ENCODE measurements around the gene GPHN.
A peak's percentile ranks its signal among the peaks of the same experiment; 100 is the strongest.
"Not testable (repeated sequence)": the region's sequence is repeated elsewhere in the genome, so short reads cannot be mapped to it uniquely, and the experiment has no call there.

GPHN gene

DNA sequence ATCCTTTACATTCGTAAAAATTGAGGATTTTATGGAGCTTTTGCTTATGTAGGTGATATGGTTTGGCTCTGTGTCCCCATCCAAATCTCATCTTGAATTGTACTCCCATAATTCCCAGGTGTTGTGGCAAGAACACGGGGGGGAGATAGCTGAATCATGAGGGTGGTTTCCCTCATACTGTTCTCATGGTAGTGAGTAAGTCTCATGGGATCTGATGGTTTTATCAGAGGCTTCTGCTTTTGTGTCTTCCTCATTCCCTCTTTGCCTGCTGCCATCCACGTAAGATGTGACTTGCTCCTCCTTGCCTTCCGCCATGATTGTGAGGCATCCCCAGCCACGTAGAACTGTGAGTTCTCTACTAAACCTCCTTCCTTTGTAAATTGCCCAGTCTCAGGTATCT, 5.1 kb upstream of the GPHN start:
- FAIRE-seq = not testable (repeated sequence)

DNA sequence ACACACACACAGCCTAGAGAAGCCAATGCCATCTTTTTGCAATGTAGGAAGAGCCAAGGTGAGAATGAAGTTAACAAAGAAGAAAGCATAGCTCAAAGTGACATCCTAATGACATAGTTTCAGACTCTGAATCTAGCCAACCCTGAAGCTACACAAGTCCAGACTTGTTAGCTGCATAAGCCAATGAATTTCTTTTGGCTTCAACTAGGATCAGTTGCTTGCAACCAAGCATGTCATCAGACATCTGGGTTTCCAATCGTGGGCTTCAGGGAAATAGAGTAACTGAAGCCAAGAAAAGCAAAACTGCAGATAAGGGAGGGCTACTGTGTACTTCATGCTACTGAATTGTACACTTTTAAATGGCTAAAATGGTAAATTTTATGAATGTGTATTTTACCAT, 4.4 kb upstream of the GPHN start:
- no peak for FAIRE-seq

DNA sequence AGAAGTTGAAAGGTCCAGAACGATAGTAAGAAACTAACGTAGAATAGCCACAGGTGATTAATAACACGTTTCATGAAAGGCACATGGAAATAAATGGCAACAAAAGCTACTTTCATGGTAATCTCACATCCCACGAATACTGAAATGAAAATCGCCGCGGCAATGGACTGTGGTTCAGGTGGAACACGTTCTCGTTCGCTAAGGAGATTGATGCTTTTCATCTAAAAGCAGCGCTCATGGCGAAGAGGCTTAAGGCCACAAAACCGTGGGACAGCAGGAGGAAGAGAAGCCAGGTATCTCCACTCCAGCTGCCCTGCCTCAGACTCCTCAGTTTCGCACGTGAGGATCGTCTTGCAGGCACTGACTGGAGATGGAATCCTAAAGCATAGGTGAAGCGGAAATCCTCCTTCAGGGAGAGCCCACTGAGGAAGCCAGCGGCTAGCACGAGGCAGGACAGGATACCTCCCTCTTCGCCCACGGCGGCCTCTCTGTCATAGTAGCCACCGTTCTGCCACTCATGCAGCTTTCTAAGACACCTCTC, 696 bp upstream of the GPHN start:
- FAIRE-seq = no peak

DNA sequence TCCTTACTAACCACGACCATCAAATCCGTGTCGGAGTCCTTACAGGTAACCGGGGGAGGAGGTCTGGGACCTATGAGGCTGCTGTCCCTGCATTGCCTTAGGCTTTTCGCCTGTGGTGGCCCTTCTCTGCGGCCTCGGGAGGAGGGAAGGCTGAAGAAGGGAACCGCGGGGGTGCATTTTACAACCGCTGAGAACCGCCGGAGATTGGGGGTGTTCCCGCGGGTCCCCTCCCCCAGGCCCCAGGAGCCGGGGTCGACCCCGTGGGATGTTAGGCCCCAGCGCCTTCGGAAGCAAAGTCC, 549 bp downstream of the GPHN start:
- no peak for FAIRE-seq

DNA sequence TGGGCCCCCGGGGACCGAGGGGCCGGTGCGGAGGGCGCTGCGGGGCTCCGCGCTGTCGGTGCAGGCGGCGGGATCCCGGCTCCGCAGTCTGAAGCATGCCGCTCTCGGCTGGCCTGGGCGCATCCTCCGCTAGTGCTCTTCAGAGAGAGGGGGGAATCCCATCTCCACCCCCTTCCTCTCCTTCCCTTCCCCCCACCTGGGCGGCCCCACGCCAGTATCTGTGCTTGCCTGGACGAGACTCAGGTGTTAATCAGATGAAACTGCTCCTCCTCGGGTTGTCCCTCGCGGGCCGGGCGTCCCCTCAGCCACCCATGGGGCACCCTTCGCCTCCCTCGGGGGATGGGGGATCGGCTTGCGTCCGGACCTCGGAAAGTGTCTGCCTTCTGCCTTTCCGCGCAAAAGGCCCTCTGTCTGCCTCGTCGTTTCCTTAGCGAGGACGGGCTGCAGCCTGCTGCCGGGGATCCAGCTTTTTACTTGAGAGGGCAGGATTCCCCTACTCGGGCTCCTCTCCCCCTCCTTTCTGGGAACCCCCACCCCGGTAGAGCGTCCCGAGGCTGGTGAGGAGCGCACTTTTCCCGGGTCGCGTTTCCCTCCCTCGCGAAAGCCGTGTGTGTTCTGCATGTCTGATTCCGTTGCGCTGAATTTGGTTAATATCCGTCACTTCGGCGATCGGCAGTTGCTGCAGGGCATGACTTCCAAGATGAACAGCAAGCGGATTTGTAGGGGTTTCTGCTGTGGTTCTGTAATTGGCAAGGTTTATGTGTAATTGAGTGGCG, 1.1 kb downstream of the GPHN start:
- no peak for FAIRE-seq

DNA sequence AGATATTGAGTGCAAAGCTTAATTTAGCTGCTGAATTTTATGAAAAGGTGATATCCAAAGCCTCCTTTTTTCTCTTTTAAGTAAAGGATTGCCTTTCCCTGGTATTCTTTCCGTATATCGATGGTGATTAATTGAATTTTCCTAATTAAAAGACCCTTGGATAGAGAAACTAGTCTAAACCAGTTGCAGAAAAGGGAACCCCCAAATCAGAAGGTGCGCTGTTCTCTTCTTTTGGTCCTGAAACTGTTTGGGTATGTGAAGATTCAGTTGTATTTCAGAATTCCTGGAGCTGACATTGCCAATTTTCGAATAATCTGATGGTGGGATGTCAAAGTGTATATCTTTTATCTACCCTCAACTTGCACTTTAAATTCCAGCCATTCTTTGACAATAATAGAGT, 1.9 kb downstream of the GPHN start:
- no peak for FAIRE-seq

DNA sequence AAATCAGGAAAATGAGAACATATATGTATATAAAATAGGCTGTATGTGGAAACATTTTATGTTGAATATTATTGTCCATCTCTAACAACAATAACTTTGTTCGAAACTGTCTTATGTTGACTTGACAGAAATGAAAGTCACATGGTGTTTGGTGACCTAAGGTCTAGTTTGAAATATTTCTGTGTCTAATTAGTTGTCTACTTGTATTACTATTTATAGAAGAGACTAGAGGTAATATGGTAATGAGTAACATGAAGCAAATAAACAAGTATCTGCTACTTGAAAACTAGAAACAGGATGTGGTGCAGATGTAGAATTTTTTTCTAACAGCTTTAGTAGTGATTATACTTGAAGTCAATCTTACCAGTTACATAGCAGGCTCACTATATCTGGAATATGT, 3.9 kb downstream of the GPHN start:
- FAIRE-seq = no peak

DNA sequence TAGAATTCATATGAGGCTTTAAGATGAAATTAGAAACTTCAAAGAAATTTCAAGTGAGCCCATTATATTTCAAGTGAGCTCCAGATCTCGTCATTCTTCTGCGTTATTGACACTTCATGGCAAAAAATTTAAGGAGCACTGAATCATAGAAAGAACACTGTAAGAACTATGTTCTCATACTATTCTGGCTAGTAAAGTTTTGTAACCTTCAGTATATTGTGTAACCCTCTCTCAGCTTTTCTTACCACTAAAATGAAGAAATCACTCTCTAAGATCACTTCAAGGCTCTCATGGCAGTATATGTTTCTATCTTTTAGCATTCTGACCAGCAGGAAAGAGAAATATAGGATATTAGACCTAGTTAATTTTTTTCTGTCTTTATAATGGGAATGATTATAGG, 6.3 kb downstream of the GPHN start:
- no peak for FAIRE-seq

DNA sequence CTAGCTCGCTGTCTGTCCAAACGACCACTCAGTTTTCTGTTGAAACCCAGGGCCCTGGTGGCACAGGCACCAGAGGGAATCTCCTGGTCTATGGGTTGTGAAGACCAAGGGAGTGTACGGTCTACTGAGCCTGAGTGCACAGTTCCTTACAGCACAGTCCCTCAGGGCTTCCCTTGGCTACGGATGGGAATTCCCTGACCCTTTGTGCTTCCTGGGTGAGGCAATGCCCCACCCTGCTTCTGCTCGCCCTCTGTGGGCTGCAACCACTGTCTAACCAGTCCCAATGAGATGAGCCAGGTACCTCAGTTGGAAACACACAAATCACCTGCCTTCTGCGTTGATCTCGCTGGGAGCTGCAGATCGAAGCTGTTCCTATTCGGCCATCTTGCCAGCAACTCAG, 22.6 kb downstream of the GPHN start:
- FAIRE-seq = no peak

DNA sequence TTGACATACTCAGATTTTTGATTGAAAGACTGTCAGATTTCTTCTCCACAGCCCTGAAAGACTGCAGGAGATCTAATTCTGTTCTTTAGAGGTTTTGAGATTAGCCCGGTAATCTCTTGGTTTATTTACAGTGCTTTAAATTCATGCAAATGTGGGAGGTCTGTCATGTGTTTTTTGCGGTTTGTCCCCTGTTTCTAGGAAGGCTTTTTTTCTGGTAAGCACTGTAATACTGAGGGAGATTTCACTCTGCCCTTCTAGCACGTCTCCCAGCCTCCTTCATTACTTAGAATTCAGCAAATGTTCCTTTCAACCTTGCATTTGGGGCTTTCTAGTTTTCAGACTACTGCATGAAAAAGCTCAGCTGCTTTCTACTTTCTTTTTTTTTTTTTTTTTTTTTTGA, 31.1 kb downstream of the GPHN start:
- FAIRE-seq = no peak

DNA sequence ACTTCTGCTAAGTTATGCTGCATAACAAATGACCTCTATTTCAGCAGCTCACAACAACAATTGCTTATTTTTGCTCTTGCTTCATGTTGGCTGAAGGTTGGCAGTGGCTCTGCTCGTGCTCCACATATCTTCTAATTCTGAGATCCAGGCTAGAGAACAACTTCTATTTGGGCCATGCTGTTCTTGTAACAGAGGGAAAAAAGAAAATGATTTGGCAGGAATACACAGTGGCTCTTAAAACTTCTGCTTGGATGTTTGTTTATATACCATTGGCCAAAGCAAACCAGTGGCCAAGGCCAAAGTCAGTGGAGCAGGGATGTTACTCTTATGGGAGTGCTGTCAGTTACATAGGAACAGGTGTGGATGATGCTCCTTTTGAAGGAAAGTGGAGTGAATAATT, 32.1 kb downstream of the GPHN start:
- FAIRE-seq = no peak

DNA sequence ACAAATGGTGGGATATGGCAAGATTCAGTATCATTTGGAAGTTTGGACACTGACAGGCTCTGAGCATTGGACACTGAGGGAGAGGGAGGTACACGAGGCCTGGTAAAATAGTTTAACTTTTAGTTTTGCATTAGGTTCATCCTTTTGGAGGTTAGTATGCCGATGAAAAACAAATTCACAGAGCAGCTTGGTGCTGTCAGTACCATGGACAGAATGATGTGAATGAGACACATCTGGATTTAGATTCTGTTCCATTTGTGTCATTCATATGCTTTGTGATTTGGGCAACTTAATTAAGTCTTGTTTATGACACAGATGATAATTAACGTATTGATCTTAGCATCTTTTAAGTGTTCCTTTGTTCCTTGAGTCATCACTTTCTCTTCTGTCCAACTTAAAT, 33.7 kb downstream of the GPHN start:
- FAIRE-seq = no peak

DNA sequence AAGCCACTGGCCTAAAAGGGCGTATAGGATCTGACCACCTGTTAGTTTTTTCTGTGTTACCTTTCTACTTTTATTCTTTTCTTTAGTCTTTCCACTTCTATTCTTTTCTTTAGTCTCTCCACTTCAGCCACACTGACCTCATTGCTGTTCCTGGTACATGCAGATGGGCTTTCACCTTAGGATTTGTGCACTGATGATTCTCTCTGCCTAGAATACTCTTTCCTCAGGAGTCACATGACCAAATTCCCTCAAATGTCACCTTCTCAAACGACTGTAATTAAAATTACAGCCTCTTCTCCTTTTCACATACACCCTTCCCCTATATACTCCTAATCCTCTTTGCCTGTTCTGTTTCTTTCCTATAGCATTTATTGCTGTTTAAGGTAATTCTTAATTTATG, 36.0 kb downstream of the GPHN start:
- no peak for FAIRE-seq

DNA sequence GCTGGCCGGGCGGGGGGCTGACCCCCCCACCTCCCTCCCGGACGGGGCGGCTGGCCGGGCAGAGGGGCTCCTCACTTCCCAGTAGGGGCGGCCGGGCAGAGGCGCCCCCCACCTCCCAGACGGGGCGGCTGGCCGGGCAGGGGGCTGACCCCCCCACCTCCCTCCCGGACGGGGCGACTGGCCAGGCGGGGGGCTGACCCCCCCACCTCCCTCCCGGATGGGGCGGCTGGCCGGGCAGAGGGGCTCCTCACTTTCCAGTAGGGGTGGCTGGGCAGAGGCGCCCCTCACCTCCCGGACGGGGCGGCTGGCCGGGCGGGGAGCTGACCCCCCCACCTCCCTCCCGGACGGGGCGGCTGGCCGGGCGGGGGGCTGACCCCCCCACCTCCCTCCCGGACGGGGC, 37.2 kb downstream of the GPHN start:
- not testable (repeated sequence) for FAIRE-seq

DNA sequence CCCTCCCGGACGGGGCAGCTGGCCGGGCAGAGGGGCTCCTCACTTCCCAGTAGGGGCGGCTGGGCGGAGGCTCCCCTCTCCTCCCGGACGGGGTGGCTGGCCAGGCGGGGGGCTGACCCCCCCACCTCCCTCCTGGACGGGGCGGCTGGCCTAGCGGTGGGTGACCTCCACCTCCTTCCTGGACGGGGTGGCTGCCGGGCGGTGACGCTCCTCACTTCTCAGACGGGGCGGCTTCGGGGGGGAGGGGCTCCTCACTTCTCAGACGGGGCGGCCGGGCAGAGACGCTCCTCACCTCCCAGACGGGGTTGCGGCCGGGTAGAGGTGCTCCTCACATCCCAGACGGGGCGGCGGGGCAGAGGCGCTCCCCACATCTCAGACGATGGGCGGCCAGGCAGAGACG, 37.8 kb downstream of the GPHN start:
- FAIRE-seq = not testable (repeated sequence)

DNA sequence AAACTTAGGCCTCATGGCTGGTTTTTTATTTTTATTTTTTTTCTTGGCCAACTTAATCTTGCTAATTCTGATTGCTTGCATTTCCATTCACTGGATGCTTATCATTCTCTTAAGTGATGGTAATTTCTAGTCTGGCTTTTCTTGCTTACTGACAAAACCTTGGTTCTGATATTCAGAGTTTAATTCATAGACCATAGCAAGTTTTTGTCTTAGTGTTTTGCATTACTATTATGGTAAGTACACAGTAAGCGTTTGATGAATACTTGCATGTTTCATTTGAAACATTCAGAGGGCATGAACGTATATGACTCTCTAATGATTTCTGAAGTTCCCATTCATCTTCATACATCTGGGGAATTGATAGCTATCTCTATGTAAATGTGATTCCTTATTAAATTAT, 55.8 kb downstream of the GPHN start:
- no peak for FAIRE-seq

DNA sequence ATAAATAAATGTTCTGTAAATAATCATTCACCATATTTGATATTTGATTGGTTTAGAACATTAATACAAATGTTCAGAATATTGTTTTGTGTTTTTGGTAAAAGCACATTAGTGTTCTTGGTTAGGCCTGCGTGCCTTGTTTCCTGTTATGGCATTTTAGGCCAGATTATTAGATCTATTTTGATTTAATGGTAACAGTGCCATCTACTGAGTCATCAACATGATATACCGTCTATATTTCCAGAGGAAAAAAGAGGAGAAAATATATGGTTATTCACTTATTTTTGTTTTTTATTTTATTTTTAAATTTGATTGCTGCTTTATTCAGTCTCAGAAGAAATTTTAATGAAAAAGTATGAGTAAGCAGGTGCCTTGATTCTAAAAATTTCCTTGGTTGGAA, 60.3 kb downstream of the GPHN start:
- no peak for FAIRE-seq

DNA sequence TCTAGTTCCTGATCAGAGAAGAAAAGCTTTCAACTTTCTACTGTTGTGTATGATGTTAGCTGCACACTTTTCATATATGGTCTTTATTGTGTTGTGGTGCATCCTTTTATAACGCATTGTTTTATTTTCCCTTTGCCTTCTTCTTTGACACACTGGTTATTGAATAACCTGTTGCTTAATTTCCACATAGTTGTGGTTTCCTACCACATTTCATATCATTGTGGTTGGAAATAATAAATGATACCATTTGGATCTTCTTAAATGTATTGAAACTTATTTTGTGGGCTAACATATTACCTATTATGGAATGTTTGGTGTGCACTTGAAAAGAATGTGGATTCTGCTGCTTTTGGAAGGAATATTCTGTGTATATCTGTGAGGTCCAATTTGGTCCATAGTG, 64.9 kb downstream of the GPHN start:
- no peak for FAIRE-seq

DNA sequence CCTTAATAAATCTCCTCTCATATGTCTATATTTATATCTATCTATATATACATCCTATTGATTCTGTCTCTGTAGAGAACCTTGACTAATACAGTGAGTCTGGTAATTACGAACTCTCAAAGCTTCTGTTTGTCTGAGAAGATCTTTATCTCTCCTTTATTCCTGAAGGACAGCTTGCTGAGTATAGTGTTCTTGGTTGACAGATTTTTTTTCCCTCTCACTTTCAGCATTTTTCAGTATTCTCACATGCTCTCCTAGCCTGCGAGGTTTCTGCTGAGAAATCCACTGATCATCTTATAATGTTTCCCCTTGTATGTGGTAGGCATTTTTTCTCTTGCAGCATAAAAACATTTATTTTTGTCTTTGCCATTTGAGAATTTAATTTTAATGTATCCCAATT, 67.1 kb downstream of the GPHN start:
- no peak for FAIRE-seq

DNA sequence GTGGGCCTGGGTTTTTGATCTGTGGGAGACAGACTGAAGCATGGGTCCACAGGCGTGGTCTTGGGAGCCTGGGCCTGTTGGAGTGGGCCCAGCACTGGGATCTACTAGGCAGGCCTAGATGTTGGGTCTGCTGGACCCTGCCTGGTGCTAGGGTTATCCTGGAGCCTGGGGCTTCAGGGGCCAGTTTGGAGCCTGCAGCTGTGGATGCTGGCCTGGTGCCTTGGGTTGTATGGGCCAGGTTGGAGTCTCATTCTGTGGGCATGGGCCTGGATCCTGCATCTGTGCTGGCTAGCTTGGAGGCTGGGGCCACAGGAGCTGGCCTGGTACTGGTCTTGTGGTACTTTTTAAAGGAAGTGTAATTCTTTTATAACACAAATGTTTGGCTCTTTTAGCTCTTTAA, 68.0 kb downstream of the GPHN start:
- no peak for FAIRE-seq

DNA sequence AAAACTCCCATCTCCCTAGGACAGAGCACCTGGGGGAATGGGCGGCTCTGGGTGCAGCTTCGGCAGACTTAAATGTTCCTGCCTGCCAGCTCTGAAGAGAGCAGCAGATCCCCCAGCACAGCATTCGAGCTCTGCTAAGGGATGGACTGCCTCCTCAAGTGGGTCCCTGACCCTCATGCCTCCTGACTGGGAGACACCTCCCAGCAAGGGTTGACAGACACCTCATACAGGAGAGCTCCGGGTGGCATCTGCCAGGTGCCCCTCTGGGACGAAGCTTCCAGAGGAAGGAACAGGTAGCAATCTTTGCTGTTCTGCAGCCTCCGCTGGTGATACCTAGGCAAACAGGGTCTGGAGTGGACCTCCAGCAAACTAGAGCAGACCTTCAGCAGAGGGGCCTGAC, 79.8 kb downstream of the GPHN start:
- FAIRE-seq = not testable (repeated sequence)

DNA sequence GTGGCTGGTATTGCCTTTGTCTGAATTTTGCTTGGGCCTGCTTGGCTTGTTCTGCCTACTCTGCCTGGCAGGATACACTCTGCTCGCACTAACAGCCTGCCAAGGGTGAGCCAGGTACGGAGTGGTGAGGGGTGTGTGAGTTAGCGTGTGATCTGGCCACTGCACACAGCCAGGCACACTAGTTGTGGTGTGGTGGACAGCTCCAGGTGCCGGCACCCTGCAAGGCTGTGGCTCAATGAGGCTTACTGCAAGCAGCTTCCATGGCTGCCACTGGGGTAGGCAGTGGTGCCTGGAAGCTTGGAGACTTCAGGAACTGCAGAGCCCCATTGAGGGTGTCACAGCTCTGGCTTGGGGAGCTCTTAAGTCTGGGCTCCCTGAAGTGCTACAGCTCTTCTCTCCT, 87.4 kb downstream of the GPHN start:
- FAIRE-seq = no peak

DNA sequence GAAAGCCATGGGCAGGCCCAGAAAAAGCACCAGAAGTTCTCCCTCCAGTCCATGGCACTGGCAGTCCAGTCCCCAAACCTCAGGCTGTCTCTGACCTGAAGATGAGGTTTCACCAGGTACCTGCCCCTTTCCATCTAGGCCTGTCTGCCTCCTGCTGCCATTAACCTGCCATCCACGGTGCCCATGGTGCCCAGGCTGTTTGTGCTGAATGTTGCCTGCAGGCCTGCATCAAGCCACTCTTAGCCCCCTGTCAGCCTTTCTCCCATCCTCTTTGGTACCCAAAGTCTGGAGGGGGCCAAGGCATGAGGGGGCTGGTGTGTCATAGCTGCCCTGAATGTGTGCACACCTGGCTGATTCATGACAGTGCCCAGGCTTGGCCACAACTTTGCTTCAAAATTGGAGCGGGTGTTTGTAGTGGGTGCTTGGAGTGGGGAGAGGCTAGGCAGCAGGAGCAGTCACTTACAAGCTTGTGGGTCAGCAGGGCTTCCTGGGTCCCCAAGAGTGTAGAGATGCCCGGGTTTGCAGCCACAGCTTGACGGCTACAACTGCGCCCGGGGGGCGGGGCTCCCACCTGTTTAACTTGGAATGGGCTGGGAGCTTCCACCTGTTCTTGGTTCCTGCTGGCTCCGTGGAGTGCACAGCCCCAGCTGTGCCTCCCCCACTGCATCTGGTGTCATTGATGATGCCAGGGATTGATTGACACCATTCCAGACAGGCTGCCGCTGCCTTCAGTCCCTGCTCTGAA, 88.5 kb downstream of the GPHN start:
- FAIRE-seq = no peak

DNA sequence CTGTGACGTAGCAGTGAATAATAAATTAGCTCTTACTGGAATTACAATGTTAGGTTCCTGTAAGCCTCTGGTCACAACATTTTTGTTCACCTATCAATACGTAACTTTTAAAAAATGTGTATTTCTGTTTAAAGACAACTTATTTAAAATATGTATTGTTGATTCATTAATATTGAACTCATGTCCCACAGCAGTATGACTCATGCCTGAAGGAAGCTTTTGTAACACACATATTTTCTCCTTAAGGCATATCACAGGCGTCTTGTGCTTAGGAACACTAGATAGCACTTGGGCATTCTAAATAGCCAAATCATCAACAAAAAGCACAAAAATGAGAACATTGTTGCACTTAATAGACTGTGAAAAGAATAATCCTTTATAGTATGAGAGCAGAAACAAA, 92.5 kb downstream of the GPHN start:
- FAIRE-seq = peak; percentile 57
